Left cardiac atrium (tissue), 4 donors: ENCODE data around the gene ARHGAP6. TPM values are rescaled to one million over a fixed set of nuclear protein-coding genes. Genes with fewer than 3 reads are reported as not detected.
"Not testable (repeated sequence)": the region's sequence is repeated elsewhere in the genome, so short reads cannot be mapped to it uniquely, and the experiment has no call there.

Experiments used
- ATAC-seq, 2 donors: fragments of 200-7000 bp; cut with Tn5 transposase; one replicate each; pipeline ENCODE4 v1.9.1; 2020; ENCODE audit warnings: mild to moderate bottlenecking in 2 of 2, moderate library complexity in 2 of 2
- DNase-seq: peaks from one replicate; pipeline ENCODE4 v3.0.0-alpha.2; 2020
- intact Hi-C, 2 donors: fragments of 100-400 bp; cut with DNase I; formaldehyde crosslinking; loops; one replicate each; pipeline versions ENCODE4 v1.14.1 to v1.15.1; 2022 to 2023
- total RNA-seq, 2 donors: library from RNA; stranded (reverse); fragmentation: NEBNext Ultra II Directional; extraction: Animal tissue kit (Norgen Biotek cat#: 25700); gene quantifications; one replicate each; pipeline ENCODE4 v1.2.1, GENCODE V29; 2021
- donor health status: DM: no; HTN: yes; CAD: no.
- donor health status: DM: no; HTN: yes; CAD: no; lungs with severe emphysema.
- donor health status: DM: yes; HTN: yes; CAD: no.
- donor health status: Dilated cardiomyopathy.

The ARHGAP6 gene
- total RNA-seq, 2 donors from 2014 or later: 5.6 to 5.9 TPM

DNA sequence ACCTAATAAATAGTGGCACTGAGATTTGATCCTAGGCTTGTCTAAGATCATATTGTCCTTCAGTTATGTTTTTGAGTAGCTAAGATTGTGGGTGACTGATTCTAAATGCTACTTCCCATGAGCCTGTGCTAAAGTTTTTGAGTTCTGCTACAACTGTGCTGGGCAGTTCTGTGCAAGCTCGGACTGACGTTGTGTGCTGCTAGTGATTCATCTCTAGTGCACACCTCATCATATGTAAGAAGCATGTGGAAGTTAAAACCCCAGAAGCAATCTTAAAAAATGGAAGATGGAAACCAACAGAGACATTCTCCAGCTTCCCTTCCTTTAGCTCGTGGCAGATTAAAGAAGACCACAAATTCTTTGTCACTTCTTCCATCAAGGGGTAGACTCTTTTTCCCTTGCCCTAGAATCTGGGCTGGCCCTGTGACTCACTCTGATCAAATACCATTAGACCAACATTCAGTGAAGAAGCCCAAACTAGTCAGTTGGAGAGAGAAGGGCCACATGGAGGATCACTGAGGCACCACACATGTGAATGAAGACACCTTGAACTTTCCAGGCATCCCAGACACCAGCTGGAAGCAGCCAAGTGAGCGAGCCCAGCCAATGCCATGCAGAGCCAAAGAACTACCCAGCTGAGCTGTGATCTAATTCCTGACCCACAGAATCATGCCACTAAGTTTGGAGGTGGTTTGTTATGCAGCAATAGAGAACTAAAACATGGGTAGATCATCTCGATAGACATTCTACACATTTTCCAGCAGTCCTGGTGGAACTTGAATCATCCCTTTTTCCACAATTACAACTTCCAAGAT, 16.8 kb downstream of the ARHGAP6 start:
- ATAC-seq: no peak
- DNase-seq: no peak
- intact Hi-C loops: no loop called here

DNA sequence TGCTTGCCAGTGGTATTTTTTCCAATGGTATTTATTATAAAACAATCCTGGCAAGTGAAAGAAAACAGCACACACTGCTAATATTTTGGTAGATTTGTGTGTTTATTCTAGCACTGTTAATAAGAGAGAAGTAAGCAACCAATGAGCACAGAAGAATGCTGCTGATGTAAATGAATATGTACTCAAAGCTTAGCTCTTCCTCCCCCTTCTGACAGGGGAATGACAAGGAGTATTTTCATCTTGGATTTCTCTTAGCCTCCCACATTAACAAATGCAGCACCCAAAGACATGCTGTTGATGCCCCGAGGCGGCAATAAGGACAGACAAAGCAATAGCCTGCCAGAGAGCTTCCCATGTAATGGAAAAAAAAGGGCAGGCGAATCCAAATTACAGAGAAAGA, 18.6 kb downstream of the ARHGAP6 start:
- DNase-seq (no peak), ATAC-seq (no peak)
- intact Hi-C loops: no loop called here

DNA sequence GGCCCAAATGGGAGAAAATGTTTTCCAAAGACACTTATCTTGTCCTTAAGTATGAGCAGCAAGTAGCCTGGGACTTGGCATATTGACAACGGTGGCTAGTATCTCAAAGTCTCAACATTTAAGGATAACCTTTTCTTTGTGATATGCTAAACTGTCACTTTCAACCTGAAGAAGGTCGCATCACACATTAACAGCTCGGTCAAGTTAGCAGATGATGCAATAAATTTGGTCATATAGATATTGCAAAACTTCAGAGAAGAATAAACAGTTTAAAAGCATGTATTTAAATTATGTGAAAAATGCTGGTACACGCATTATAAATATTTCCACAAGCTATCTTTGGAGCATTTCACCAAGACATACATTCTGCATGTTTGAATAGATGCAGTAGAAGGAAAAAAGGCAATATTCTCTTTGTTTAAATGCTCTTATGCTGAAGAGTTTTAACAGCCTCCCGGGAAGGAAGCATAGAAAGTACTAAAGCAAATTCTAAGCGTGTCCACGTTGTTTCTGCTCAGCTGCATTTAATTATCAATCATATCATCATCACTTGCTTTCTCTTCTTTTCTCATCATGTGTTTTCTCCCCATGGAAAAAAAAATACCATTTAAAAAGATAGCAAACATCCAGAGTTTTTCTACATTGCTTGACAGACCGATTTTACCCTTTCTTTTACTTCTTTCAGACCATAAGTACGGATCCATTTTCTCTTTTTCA, 24.2 kb downstream of the ARHGAP6 start:
- ATAC-seq (no peak), DNase-seq (no peak)
- intact Hi-C loops: no loop called here

DNA sequence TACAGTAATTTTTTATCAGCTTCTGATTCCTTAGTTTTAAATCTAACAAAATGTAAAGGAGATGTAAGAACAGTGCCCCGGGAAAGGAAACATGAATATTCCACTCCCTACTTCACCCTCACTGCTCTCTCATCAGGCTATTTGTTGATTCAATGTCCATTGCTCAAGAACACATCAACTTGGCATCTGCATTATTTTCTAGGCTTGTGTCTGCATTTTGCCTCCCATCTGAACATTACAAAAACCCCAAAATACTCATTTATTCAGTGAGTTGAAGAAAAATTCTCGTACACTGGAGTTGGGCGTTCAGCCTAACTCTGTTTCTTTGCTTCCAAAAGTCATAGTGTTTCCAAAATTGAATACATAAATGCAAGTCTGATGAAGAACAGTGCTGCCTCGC, 25.6 kb downstream of the ARHGAP6 start:
- DNase-seq (no peak), ATAC-seq (no peak)
- intact Hi-C loops: no loop called here

DNA sequence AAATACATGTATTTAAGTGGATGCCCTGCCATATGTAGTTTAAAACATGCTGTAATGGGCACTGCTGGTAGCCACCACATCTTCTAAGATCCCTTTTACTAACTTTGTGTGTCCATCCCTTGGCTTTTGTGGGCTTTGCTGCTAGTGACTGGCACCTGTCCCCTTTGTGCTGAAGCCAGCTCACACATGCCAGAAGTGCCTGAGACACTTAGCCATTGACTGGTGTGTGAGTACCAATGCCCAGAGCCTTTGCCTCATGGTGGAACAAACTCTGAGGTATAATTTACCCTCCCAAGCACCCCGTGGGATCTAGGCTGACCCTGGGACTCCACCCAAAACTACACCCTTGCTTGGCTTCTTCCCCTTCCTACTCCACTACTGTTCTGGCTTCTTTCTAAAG, 33.0 kb downstream of the ARHGAP6 start:
- DNase-seq (no peak), ATAC-seq (no peak)
- intact Hi-C loops: no loop called here

DNA sequence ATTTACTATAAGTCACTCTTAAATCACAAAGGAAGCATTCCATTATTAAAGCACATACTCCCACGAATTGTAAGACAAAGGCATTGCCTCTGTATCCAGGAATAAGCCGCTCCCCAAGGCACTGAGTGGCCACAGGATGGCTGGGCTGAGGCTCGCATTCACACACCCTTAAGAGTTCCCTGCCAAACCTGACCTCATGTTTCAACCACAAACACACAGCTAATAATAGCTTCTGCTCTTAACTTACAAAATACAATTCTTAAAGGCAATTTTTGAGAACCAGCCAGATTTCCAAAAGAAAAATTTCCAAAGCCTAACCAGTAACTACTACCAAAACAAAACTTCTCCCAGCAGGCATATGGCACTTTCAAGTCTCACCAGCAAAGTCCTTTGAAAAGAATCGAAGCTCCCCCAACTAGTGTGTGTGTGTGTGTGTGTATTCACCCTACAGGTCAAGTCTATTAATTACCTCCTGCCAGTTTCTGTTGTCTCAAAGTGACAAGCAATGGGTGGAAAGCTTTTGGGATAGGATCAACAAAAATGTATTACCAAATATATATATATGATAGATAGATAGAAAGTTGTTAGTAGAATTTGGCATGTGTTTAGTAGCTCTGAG, 36.0 kb downstream of the ARHGAP6 start:
- ATAC-seq: peak; percentile 75 to 88
- DNase-seq: peak; percentile 23
- intact Hi-C loops: no loop called here

DNA sequence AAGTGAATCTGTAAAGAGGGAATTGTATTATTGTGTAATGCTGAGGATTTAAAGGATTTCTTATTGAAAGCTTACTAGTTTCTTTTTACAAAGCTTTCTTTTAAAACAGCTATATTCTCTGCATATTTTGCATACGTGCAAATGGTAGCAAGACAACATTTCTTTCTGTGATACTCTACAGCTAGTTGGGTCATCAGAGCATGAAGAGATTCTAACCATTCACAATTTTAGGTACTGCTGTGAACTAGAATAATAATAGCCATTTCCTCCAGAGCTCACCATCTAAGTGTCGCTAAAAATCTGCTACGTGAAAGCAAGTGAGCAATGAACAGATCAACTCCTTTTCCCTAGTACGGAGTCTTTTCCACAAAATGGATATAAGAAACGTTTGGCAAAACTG, 37.3 kb downstream of the ARHGAP6 start:
- intact Hi-C loops: no loop called here
- ATAC-seq: no peak

DNA sequence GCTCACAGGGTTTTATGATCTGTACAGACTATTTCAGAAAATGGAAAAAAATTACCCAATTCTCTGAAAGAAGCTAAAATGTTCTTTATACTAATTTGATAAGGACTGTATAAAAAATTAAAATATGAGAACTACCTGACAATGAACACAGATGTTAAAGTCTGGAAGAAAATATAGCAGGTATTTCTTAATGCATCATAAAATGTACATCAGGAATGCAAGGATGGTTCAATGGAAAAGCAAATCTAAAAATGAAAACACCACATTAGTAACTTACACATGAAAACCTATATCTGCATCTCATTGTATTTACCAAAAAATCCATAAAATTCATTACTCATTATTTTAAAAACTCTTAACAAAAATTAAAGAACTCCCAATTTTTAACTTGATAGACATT, 39.4 kb downstream of the ARHGAP6 start:
- intact Hi-C loops: no loop called here
- ATAC-seq (no peak), DNase-seq (no peak)

More for the DNA sequence above, 37.3 kb downstream of the ARHGAP6 start:
- no peak for DNase-seq

DNA sequence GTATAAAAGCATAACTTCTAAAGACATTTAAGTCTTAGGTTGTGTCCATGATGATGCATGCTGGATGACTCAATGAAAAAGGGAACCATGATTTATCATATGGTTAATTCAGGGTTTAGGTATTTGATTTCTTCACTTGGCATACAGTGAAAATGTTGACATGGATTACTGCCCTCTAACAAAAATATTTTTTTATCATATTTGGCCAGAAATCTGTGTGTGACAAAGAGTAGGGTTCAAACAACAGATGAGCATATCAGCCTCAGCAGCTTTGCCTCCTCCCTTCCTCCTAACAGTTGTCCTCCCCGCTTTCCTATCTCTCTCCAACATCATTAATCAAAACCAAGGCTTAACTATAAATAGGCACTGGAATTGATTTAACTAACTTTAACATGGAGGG, 46.3 kb downstream of the ARHGAP6 start:
- ATAC-seq: no peak
- no peak for DNase-seq
- intact Hi-C loops: no loop called here

DNA sequence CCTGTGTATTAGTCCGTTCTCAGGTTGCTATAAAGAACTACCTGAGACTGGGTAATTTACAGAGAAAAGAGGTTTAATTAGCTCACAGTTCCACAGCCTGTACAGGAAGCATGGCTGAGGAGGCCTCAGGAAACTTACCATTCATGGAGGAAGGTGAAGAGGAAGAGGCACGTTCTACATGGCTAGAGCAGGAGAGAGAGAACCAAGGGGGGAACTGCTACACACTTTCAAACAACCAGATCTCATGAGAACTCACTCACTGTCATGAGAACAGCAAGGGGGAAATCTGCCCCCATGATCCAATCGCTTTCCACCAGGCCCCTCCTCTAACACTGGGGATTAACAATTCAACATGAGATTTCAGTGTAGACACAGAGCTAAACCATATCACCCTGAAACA, 51.5 kb downstream of the ARHGAP6 start:
- ATAC-seq, DNase-seq, intact Hi-C loops: not testable (repeated sequence)

DNA sequence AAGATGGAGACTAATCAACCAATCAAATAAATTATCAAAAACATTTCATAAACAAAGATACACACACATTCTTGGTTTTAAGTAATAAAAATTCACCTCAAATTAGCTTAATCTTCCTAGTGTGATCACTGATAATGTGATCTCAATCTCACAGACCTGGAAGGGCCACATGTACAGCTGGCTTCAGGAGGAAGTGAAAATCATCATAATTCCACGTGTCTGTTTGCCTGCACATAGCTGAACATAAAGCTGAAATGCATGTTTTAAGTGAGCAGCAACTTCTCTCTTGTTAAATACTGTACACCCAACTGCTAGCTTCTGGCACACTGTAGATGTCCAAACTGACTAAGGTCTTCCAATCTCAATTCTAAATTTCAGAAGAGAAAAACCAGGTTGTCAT, 53.8 kb downstream of the ARHGAP6 start:
- ATAC-seq: no peak
- intact Hi-C loops: no loop called here
- no peak for DNase-seq

DNA sequence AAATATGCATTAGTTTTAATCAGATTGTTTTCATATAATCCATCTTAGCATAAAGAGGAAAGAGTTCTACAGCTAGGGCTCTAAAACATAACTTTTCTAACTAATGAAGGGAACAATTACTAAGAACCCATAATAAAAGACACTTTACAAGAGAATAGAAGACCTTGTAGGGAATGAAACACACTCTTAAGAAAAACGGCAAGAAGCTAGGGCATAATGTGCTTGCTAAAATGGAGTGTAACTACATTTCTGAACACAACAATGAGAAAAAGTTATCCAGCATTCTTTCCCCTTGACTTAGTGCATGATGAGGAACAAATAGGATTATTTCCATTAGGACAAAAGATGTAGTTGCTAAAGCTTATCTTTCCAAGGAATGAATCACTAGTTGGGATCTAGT, 54.6 kb downstream of the ARHGAP6 start:
- intact Hi-C loops: no loop called here
- no peak for DNase-seq
- ATAC-seq: no peak

DNA sequence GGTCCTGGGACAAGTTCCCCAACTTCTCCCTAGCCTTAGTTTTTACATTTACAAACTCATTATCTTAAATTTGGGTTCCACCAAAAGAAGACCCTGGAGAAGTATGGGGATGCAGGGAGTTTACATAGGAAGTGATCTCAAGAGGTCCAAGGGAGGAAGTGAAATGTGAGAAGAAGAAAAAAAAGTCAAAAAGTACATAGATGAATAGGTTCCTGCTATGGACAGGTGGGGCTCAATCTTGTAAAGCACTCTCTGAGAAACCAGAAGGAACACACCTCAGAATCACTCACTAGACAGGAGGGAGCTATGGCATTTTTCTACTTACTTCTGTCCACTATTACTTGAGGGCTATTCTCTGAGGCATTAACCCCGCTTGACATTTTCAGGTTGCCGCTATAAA, 56.6 kb downstream of the ARHGAP6 start:
- intact Hi-C loops: no loop called here
- ATAC-seq (no peak), DNase-seq (no peak)

DNA sequence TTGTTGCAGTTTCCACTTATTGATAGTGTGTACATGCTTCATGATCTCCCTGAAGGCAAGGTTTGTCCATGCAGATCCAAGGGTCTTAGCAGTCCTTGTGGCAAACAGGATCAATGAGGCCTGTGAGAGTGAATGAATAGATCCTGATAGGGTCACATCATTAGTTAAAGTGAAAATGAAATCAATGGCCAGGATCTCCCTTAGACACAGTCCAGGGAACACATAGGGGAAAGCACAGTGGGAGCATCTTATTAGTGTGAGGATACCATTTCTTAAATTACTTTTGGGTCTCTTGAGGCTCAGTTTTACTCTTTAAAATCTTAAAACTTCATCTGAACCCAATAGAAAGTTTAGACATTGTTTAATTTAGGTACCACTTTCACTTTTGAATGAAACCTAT, 59.3 kb downstream of the ARHGAP6 start:
- ATAC-seq: no peak
- intact Hi-C loops: no loop called here
- DNase-seq: no peak

DNA sequence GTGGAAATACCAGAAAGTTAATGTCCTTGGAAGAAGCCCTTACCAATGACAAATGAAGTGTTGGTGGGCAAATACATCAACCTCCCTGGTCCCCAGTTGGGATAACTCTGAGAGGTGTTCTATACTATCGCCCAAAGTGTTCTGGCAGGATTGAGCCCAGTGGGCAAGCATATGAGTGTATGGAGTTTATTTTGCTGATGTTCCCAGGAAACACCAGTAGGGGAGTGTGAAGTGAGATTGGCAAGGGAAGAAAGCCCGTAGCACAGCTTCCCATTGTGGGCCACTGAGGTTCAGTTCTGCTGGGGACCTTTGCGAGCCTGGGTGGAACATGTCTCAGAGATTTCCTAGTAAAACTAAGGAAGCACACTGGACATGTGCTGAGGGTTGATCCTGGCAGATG, 65.1 kb downstream of the ARHGAP6 start:
- intact Hi-C loops: no loop called here
- ATAC-seq: no peak
- no peak for DNase-seq

DNA sequence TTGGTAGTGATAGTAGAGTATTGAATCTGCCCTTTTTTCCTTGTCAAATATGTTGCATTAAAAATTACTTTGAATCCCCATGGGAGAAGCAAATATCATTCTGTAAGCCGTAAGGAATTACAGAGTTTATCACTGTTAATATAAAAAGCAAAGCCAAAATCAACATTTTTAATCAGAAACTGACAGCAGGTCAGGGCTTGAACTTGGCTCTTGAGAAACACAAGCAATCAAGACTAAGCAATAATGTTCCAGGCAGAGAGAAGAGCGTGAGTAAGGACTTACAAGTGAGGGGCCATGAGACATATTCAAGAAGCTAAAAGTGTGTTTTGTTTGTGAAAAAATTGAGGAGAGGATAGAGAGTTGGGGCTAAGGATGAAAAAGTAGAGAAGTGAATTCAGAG, 68.2 kb downstream of the ARHGAP6 start:
- ATAC-seq (peak in 1 of 2 donors; percentile 64), DNase-seq (no peak)
- intact Hi-C loops: no loop called here

DNA sequence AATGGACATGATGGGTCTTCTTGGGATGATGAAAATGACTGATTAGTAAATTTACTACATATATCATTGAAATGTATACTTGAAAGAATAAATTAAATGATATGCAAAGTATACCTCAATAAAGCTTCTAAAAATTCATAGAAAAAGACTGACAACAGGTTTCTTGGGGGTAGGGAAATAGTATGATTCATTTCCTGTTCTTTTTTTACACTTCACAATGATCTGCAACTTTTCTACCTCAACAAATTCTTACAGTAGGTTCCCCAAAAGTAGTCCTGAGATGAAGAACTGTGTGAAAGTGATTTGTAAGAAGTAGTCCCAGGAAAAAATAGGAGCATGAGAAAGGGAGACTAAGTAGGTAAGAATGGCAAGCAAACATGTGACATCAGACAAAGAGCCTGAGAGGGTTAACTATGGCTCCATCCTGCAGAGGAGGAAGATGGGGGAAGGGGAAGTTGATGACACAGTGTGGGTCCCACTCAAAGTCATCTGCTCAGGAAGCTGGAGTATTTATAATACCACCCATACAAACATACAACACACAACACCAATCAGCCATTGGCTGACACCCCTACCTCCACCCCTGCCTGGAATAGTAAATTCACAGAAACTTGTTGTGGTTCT, 73.9 kb downstream of the ARHGAP6 start:
- intact Hi-C loops: no loop called here
- ATAC-seq (no peak), DNase-seq (no peak)

DNA sequence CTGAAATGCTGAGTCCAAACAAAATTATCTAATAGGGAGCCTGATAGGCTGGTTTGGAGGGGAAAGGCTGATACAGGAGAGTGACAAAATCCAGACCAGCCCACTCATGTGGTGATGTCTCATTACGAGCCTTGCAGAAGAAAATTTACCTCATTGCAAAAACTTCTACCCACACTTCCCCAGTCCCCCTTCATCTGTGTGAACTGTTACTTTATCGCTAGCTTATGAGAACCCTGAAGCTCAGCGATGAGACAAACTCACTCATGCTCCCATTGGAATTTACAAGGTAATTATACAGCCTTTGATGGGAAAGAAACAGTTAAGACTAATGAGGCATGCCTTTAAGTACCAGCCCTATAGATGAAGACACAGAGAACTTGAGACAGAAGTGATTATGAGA, 76.1 kb downstream of the ARHGAP6 start:
- intact Hi-C loops: no loop called here
- DNase-seq (no peak), ATAC-seq (no peak)

DNA sequence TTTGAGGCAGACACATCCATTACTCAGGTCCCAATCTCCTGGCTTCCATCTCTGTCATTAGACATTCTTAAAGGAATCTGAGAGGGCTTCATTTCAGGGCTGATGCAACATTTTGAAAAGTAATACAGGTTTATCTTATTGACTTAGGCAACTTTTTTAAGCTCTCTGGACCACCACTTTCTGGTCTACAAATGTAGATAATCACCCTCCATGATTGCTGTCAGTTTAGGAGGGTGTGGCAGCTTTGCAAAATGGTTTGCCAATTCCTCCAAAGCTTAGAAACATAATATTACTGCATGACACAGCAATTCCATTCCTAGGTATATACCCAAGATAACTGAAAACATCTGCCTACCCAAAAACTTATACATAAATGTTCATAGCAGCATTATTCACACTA, 77.6 kb downstream of the ARHGAP6 start:
- no peak for DNase-seq
- ATAC-seq: no peak
- intact Hi-C loops: no loop called here

DNA sequence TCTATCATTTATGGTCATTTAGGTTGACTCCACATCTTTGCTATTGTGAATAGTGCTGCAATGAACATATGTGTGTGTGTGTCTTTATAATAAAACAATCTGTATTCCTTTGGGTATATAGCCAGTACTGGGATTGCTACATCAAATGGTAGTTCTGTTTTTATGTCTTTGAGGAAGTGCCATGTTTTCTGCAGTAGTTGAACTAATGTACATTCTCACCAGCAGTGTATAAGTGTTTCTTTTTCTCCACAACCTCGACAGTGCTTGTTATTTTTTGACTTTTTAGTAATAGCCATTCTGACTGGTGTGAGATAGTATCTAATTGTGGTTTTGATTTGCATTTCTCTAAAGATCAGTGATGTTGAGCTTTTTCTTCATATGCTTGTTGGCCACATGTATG, 80.5 kb downstream of the ARHGAP6 start:
- intact Hi-C loops: no loop called here
- no peak for DNase-seq
- no peak for ATAC-seq
